Endometrium (tissue), 2 donors: ENCODE results near the gene SYNDIG1L.

Experiments
- FAIRE-seq: peaks from 2 replicates; lab custom pipeline; 2012; peaks lifted over from hg19 to GRCh38; lab: Jason Lieb, UNC
- donor health status: control.
- donor health status: control.

The SYNDIG1L gene

DNA sequence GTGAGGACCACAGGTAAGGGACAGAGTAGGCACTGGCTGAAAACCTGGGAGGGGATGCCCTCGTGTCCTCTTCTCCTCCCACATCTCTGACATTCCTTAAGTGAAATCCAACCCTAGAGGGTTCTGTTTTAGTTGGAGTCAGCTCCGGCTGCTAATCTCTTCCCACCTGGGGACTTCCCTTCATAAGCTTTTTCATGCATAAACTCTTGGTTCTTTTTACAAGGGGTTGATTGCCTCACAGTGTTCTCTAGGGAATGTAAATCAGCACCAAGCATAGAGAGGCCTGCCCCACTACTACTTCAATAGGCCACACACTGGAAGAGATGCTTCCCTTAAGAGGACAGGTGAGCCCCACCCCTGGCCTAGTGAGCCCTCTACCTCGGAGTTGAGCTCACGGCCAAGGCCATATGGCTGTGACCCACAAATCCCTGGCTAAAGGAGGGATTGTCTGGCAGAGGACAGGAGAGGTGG is 3.2 kb upstream of the SYNDIG1L start:
- FAIRE-seq = no peak

GRCh38 chr14:74427651-74428050 is 1.6 kb upstream of the SYNDIG1L start:
- FAIRE-seq = no peak

DNA sequence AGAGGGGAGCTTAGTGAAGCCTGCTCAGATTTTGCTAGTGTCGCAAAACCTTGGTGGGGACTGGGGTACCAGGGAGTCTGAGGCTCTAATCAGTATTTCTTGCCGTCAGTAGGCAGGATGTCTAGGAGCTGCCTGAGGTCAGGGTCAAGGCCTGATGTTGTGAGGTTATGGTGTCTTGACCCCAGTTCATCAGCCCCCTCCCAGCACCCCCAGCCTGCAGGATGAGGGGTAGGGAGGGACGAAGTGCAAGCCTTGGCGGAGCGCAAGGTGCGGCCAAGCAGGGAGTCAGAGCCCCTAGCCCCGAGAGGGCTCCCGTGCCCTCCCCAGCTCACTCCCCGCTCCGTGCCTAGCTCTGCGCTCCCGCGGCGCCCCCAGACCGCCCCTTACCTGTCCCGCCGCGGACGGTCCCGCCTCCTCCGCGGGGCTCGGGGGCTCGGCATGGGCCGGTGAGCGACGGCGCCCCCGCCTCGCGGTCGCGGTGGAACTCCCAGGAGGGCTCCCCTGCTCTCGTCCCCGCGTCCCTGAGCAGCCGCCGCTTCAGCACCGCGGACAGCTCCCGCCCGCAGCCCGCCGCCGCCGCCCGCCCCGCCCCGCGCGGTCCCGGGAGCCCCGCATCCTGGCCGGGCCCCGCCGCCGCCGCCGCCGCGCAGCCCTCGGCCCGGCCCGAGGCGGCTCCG is 347 bp downstream of the SYNDIG1L start:
- FAIRE-seq = no peak

GRCh38 chr14:74424606-74425005 is 1.4 kb downstream of the SYNDIG1L start:
- no peak for FAIRE-seq

DNA sequence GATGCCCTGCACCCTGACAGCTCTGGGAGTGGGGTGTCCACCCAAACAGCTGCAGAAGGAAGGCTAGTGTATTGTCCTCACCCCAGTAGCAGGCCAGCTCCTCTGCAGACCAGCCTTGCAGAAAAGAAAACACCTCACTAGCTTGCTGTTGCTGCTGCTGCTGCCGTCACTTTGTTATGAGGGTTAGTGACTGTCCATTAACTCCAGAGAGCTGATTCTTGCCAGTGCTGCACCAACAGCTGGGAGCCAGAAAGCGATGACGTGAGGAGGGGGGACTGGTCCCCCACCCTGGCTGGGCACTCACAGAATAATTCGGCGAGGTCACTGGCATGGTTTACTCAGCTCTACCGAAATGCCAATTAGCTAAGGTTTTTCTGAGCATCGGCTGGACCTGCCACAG is 2.8 kb downstream of the SYNDIG1L start:
- no peak for FAIRE-seq

DNA sequence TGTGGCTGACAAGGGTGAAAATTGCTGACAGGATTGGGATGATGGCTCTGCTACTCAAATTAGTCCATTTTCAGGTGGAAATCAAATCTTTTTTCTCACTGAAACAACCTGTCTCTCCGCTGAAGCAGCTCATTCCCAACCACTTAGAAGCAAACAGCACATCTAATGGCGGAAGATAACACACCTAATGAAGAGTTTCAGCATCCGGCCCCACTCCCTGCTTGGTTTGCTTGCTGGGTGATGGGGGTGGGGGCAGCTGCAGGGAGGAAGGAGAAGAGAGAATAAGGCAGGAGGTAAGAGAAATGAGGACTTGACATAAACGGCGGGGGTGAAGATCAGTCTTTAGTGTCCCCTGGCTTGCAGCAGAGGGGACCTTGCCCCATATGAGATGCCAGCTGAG is 4.0 kb downstream of the SYNDIG1L start:
- no peak for FAIRE-seq

DNA sequence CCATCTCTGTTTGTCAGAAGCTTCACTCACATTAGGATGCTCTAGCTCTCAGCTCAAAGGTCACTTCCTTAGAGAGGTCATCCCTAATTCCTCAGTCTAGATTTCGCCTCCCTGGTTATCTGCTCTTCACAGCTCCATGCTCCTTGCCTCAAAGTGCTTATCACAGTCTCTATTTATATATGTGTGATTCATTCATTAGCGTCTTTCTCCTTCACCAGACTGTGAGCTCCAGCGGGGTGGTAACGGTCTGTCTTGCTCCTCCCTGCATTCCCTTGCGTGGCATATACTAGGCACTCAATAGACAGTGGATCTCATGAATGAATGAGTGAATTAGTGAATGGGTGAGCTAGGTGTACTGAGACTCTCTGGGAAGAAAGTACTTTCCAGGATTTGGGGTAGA is 6.9 kb downstream of the SYNDIG1L start:
- FAIRE-seq = no peak

GRCh38 chr14:74418031-74418430 is 8.0 kb downstream of the SYNDIG1L start:
- FAIRE-seq = no peak

DNA sequence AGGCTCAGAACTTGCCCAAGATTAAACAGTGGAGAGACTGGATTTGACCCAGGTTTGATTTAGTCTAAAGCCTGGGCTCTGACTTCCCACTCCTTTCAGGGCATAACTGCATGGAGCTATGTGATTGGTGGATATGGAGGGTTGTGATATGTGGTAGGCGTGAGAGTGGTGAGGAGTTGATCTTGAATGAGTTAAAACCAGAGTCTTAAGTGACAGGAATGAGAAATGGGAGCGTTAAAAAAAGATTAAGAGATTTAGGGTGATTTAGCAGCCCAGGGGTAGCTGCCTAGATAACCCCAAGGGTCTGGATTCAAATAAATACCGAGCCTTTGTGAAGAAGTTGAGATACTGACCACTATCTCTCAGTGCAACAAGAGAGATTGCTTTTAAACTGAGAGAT is 8.4 kb downstream of the SYNDIG1L start:
- no peak for FAIRE-seq

DNA sequence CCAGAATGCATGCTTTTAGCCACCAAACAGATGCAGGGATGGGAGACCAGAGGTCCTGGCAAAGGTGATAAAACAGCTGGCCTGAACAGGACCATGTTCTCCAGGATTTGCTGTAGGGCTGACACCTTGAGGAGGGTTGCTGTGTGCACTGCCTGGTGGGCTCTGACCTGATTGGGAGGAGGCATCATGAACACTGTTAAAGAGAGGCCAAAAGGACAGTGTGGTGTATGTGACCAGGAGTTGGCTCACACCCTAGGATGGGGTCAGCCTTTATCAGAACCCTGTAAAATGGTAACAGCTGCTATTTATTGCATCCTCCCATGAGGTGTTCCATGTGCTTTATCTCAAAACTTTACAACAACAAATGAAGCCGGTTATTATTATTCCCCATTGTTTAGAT is 8.8 kb downstream of the SYNDIG1L start:
- FAIRE-seq = no peak

- no peak for FAIRE-seq
These were observed 10.9 kb downstream of the SYNDIG1L start for GRCh38 chr14:74415115-74415437.

DNA sequence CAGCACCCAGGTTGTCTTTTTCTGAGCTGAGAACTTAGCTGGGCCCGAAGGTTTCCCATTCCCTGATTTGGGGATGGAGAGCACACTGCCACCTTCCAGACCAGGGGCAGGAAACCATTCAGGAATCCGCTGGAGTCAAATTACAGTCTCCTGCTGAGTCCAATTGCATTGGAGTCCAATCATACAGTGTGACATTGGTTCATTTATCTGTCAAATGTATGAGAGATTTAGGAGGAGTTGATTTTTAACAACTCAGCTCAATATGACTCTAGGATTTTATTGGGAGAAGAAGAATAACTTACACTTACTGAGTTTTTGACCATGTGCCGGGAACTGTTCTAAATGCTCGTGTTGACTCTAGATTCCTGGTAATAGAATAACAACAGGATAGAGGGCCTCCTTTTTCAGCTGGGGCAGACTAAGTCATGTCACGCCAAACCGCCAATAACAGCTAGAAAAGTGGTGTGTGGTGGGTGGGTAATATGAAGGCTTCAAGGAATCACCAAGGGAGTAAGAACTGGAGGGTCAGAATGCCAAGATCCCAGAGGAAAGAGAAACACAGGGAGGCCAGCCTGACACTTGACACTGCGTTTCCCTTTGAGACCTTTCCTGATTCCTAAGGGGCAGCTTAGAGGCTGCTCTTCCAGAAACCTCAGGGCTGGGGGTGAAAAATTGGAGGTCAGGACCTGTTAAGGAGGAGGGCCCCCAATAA is 11.5 kb downstream of the SYNDIG1L start:
- FAIRE-seq = no peak

- no peak for FAIRE-seq
These were observed 12.4 kb downstream of the SYNDIG1L start for GRCh38 chr14:74413627-74414026.

- FAIRE-seq = no peak
These were observed 13.3 kb downstream of the SYNDIG1L start for GRCh38 chr14:74412753-74413152.

DNA sequence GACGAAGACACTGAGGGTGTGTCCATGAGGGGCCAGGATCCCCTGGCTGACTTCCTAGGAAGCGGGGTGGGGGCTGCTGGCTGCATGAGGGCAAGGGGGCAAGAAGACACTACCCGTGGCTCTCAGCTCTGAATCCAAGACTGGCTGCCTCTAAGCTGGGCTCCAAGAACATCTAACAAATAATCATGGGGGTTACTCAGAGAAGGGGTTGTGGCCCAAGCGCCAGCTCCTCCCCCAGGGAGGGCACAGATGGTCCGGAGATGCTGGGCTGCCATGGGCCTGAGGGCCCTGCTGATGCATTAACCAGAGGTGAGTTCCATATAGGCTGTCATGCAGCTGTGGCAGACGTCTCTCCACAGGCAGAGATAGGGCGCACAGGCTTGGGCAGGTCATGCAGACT is 14.3 kb downstream of the SYNDIG1L start:
- FAIRE-seq = no peak

GRCh38 chr14:74409441-74409840 is 16.6 kb downstream of the SYNDIG1L start:
- FAIRE-seq = no peak

GRCh38 chr14:74408870-74409269 is 17.1 kb downstream of the SYNDIG1L start:
- FAIRE-seq = no peak

- no peak for FAIRE-seq
These were observed 18.2 kb downstream of the SYNDIG1L start for GRCh38 chr14:74407801-74408154.

GRCh38 chr14:74407021-74407800 is 18.8 kb downstream of the SYNDIG1L start:
- no peak for FAIRE-seq

GRCh38 chr14:74405663-74406062 is 20.3 kb downstream of the SYNDIG1L start:
- FAIRE-seq = no peak

DNA sequence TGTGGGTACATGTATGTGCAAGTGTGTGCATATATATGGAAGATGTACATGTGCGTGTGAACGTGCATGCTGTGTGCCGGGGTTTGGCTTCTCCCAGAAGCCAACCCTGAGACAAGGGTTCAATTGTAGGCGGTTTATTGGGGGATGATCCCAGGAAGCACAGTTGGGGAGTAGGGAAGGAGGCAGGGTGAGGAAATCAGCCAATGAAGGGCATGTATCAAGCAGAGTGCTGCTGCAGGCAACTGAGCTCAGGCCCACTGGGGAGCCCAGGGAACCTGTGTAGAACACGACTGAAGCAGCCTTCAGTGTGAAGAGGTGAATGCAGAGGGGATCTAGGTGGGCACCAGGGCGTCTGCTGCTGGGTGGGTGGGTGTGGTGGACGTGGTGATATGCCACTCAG is 21.6 kb downstream of the SYNDIG1L start:
- no peak for FAIRE-seq

- FAIRE-seq = no peak
These were observed 22.2 kb downstream of the SYNDIG1L start for GRCh38 chr14:74403619-74404417.
